HepG2 (cell line): ENCODE measurements around the gene NOXO1. TPM values are rescaled to one million over a fixed set of nuclear protein-coding genes. Genes with fewer than 3 reads are reported as not detected.

Source experiments
- ATAC-seq: fragments of 200-7000 bp; cut with Tn5 transposase; 3 replicates; pipeline ENCODE4 v1.9.1; 2020; ENCODE audit warnings: mild to moderate bottlenecking, moderate library complexity
- BruUV-seq: library from RNA; stranded (reverse); fragments of 400-500 nt; replicated peaks from 2 replicates; lab custom pipeline; 2021; lab: Mats Ljungman, UMichigan
- CTCF ChIA-PET: fragments of 300-600 bp; formaldehyde crosslinking; extraction: SDS; loops from one replicate; lab custom pipeline; 2021; ENCODE audit warnings: low total read pairs, inconsistent platforms, low intra/inter-chr PET ratio; lab: Yijun Ruan, JAX
- POLR2A ChIA-PET: fragments of 350-600 bp; sonication (Branson Sonifier 250); formaldehyde crosslinking; loops from one replicate; lab custom pipeline; 2020; ENCODE audit warnings: antibody characterized with exemption, inconsistent platforms; lab: Yijun Ruan, JAX
- DNase-seq: peaks from one replicate; pipeline ENCODE4 v3.0.0-alpha.2; 2015; ENCODE audit warnings: low spot score
- FAIRE-seq: peaks from 3 replicates; lab custom pipeline; 2011; peaks lifted over from hg19 to GRCh38; lab: Jason Lieb, UNC
- H2AFZ ChIP-seq: one replicate; pipeline ENCODE4 v1.6.1; 2011; ENCODE audit warnings: low read length, inconsistent platforms
- H3K27ac ChIP-seq: fragments of 300-600 bp; 3 replicates; pipeline ENCODE4 v1.8.0; 2011; ENCODE audit warnings: mixed run types, mild to moderate bottlenecking, mixed read lengths, low read length, inconsistent platforms; ENCODE audit not compliant: insufficient read depth; ENCODE audit errors: extremely low read length
- H3K27me3 ChIP-seq, 2 experiments: fragments of 200-600 bp in 1 of 2; 2 replicates in 1 of 2; 3 replicates in 1 of 2; pipeline versions ENCODE4 v1.6.0 to v1.8.0; 2011; ENCODE audit warnings: low read length in 2 of 2, mild to moderate bottlenecking in 2 of 2, moderate library complexity in 2 of 2, inconsistent platforms in 1 of 2; ENCODE audit not compliant: insufficient read depth in 2 of 2, control insufficient read depth in 1 of 2
- H3K36me3 ChIP-seq, 2 experiments: fragments of 200-600 bp in 1 of 2; replicated peaks in 1 of 2; 2 replicates in 1 of 2; 3 replicates in 1 of 2; pipeline versions ENCODE4 v1.5.1 to v1.8.0; 2011; ENCODE audit warnings: low read length in 2 of 2, inconsistent platforms in 1 of 2; ENCODE audit not compliant: insufficient read depth in 2 of 2, control insufficient read depth in 1 of 2
- H3K4me1 ChIP-seq: 2 replicates; pipeline ENCODE4 v1.5.1; 2012; ENCODE audit warnings: low read length, inconsistent platforms; ENCODE audit not compliant: insufficient read depth
- H3K4me2 ChIP-seq: 2 replicates; pipeline ENCODE4 v1.6.0; 2011; ENCODE audit warnings: low read depth, low read length, inconsistent platforms
- H3K4me3 ChIP-seq, 3 experiments: fragments of 200-600 bp in 1 of 3; sonication (generic), shearing (Covaris generic) in 1 of 3; replicated peaks in 1 of 3; 2 replicates each; pipeline ENCODE4 v1.5.1; 2011 to 2016; ENCODE audit warnings: low read length in 3 of 3, inconsistent platforms in 2 of 3, low read depth in 2 of 3, mild to moderate bottlenecking in 2 of 3, control low read depth in 1 of 3, mixed read lengths in 1 of 3; ENCODE audit not compliant: insufficient read depth in 1 of 3
- H3K79me2 ChIP-seq: one replicate; pipeline ENCODE4 v1.6.1; 2011; ENCODE audit warnings: low read length, inconsistent platforms; ENCODE audit not compliant: insufficient read depth
- H3K9ac ChIP-seq: 2 replicates; pipeline ENCODE4 v1.6.0; 2011; ENCODE audit warnings: mild to moderate bottlenecking, low read depth, low read length, inconsistent platforms; ENCODE audit not compliant: insufficient read depth
- H3K9me3 ChIP-seq: 2 replicates; pipeline ENCODE4 v1.5.1; 2012; ENCODE audit warnings: mild to moderate bottlenecking, low read length
- H4K20me1 ChIP-seq: 2 replicates; pipeline ENCODE4 v1.6.0; 2011; ENCODE audit warnings: inconsistent platforms, mild to moderate bottlenecking, low read length, moderate library complexity; ENCODE audit not compliant: insufficient read depth
- RBFOX2 ChIP-seq: fragments of 200-400 bp; formaldehyde crosslinking; IDR thresholded peaks from 2 replicates; pipeline ENCODE4 v1.6.1; 2017; ENCODE audit warnings: low read depth, mild to moderate bottlenecking, low read length
- WGBS: methylation state at CpG from one replicate; pipeline ENCODE4 v1.1.6; 2017; ENCODE audit warnings: low lambda C conversion rate; 5-methylcytosine and 5-hydroxymethylcytosine counted together
- in situ Hi-C: cut with HindIII; loops from 2 replicates; pipeline ENCODE4 v1.10.0; 2017; ENCODE audit warnings: low pct_unique_long_range_greater_than_20kb; ENCODE audit not compliant: extremely low pct_ligation_motif_present
- intact Hi-C: fragments of 100-400 bp; cut with micrococcal nuclease; formaldehyde crosslinking; loops from one replicate; pipeline ENCODE4 v1.10.0; 2022; ENCODE audit not compliant: unreplicated experiment
- polyA plus RNA-seq, 8 experiments: library from polyadenylated mRNA; depleted of rRNA in 3 of 8; stranded (reverse) in 7 of 8; unstranded in 1 of 8; fragments of >200 nt; fragmentation: Illumina TruSeq in 4 of 8; extraction: Trizol in 4 of 8; gene quantifications; 2 replicates each; pipeline versions ENCODE4 v1.2.1 to v1.2.3, GENCODE V29; 2011 to 2016; ENCODE audit warnings: low read depth in 4 of 8, missing spikeins in 1 of 8, mixed read lengths in 1 of 8; ENCODE audit not compliant: insufficient read depth in 1 of 8
- total RNA-seq, 5 experiments: library from RNA; depleted of rRNA; stranded (reverse); fragments of >200 nt; fragmentation: Illumina TruSeq; extraction: Trizol; gene quantifications; 2 replicates each; pipeline ENCODE4 v1.2.3, GENCODE V29; 2016; ENCODE audit warnings: low read depth in 1 of 5
- TF ChIP-seq, protein P1 (sequence below): sonication (generic); formaldehyde crosslinking; IDR thresholded peaks from 2 replicates; pipeline ENCODE4 v1.9.0; 2021; ENCODE audit warnings: missing genetic modification reagents, borderline replicate concordance

NOXO1 gene
- total and polyA plus RNA-seq, 2 of the 13 experiments (the other 11 are each of a cell fraction or from before 2014, with no cell fraction given) = 0.69 to 1.4 TPM

DNA sequence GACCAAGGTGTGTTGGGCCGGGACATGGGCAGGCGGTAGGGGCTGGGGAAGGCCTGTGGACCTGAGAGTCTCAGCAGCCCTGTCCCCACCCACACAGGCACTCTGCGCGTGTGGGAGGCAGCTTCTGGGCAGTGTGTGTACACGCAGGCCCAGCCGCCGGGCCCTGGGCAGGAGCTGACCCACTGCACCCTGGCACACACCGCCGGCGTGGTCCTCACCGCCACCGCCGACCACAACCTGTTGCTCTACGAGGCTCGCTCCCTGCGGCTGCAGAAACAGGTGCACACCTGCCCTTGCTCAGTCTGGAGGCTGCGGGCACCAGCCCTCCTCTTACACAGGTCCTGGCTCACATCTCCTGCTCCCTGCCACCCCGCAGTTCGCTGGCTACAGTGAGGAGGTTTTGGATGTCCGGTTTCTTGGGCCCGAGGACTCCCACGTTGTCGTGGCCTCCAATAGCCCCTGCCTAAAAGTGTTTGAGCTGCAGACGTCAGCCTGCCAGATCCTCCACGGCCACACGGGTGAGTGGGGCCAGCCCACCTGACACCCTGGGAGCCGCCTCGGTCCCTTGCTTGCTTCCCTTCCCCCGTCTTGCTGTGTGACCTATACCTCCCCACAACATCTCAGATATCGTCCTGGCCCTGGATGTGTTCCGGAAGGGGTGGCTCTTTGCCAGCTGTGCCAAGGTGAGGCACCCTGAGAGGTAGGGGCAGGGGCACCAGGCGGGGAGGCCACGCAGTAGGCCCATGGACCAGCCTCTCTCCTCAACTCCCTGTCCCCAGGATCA, 5.6 kb downstream of the NOXO1 start:
- WGBS = 97% methylated on average over 28 of the region's 33 CpGs
- ChIA-PET POLR2A (interaction anchor here (0.8 kb wide), 1 partner anchor 11 kb away, joined by 5 read pairs; the partner anchor contains the start of gene RPS2), CTCF (no interaction called here)
- Histone ChIP-seq H3K4me2 (no peak overlapping the region), H3K27me3 (no peaks in the 10 kb centered on the region), H3K4me1 (peaks cover 17% of the 10 kb centered on the region), H2AFZ (no peak overlapping the region), H4K20me1 (no peaks in the 10 kb centered on the region), H3K36me3 (peaks cover 21 to 34% of the 10 kb centered on the region in 2 experiments; a peak in 3 of 5 replicates), H3K9me3 (no peaks in the 10 kb centered on the region), H3K27ac (no peak overlapping the region), H3K4me3 (no peak overlapping the region), H3K9ac (no peak overlapping the region), H3K79me2 (peaks cover 14% of the 10 kb centered on the region)
- 0 out of 2 replicates have a peak, but pooled peaks have one; percentile 6 for TF ChIP-seq RBFOX2
- TF ChIP-seq, protein P1, sequence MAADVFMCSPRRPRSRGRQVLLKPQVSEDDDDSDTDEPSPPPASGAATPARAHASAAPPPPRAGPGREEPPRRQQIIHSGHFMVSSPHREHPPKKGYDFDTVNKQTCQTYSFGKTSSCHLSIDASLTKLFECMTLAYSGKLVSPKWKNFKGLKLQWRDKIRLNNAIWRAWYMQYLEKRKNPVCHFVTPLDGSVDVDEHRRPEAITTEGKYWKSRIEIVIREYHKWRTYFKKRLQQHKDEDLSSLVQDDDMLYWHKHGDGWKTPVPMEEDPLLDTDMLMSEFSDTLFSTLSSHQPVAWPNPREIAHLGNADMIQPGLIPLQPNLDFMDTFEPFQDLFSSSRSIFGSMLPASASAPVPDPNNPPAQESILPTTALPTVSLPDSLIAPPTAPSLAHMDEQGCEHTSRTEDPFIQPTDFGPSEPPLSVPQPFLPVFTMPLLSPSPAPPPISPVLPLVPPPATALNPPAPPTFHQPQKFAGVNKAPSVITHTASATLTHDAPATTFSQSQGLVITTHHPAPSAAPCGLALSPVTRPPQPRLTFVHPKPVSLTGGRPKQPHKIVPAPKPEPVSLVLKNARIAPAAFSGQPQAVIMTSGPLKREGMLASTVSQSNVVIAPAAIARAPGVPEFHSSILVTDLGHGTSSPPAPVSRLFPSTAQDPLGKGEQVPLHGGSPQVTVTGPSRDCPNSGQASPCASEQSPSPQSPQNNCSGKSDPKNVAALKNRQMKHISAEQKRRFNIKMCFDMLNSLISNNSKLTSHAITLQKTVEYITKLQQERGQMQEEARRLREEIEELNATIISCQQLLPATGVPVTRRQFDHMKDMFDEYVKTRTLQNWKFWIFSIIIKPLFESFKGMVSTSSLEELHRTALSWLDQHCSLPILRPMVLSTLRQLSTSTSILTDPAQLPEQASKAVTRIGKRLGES (CRISPR knock-in tag) = no peak
- FAIRE-seq = no peak
- intact Hi-C loops (no loop called here), in situ Hi-C loops (no loop called here)
- no peak for DNase-seq
- BruUV-seq = no TSS peak
- no peak for ATAC-seq
